MCF 10A (cell line): ENCODE measurements around the gene CFAP61. TPM values are rescaled to one million over a fixed set of nuclear protein-coding genes. Genes with fewer than 3 reads are reported as not detected.

Source experiments
- BruUV-seq: library from RNA; stranded (reverse); fragments of 400-500 nt; replicated peaks from 2 replicates; lab custom pipeline; 2021; lab: Mats Ljungman, UMichigan
- CTCF ChIA-PET: fragments of 300-600 bp; sonication (Branson Sonifier 250); formaldehyde crosslinking; extraction: SDS; loops from one replicate; lab custom pipeline; 2021; ENCODE audit warnings: antibody characterized with exemption, inconsistent platforms; lab: Yijun Ruan, JAX
- POLR2A ChIA-PET: fragments of 300-600, 350-650 bp; sonication (Branson Sonifier 250); formaldehyde crosslinking; extraction: SDS; loops from one replicate; lab custom pipeline; 2020; ENCODE audit warnings: antibody characterized with exemption, inconsistent platforms; lab: Yijun Ruan, JAX
- DNase-seq: peaks from one replicate; pipeline ENCODE4 v3.0.0-alpha.2; 2018; ENCODE audit not compliant: unreplicated experiment
- H3K27ac Mint-ChIP-seq: one replicate; pipeline ENCODE4 v1.8.0; 2022; ENCODE audit warnings: mild to moderate bottlenecking, low read depth, mixed read lengths; ENCODE audit not compliant: unreplicated experiment
- H3K27me3 Mint-ChIP-seq: one replicate; pipeline ENCODE4 v1.8.0; 2022; ENCODE audit warnings: mixed read lengths; ENCODE audit not compliant: insufficient read depth, unreplicated experiment
- H3K36me3 Mint-ChIP-seq: one replicate; pipeline ENCODE4 v1.8.0; 2022; ENCODE audit warnings: mild to moderate bottlenecking, moderate library complexity, mixed read lengths; ENCODE audit not compliant: insufficient read depth, unreplicated experiment
- H3K4me1 Mint-ChIP-seq: one replicate; pipeline ENCODE4 v1.8.0; 2022; ENCODE audit warnings: mixed read lengths; ENCODE audit not compliant: insufficient read depth, unreplicated experiment
- H3K4me3 Mint-ChIP-seq: one replicate; pipeline ENCODE4 v1.8.0; 2022; ENCODE audit warnings: mild to moderate bottlenecking, moderate library complexity, mixed read lengths; ENCODE audit not compliant: unreplicated experiment
- H3K9me3 Mint-ChIP-seq: one replicate; pipeline ENCODE4 v1.8.0; 2022; ENCODE audit warnings: mixed read lengths; ENCODE audit not compliant: unreplicated experiment
- intact Hi-C: fragments of 100-400 bp; cut with micrococcal nuclease; formaldehyde crosslinking; loops from 2 replicates; pipeline ENCODE4 v1.14.1; 2022
- total RNA-seq: library from RNA; stranded (reverse); gene quantifications from 2 replicates; pipeline ENCODE4 v1.2.3, GENCODE V29; 2022
- TF ChIP-seq, protein P1 (sequence below): fragments of 200-600 bp; IDR thresholded peaks from one replicate; pipeline ENCODE4 v1.8.0; 2022; ENCODE audit warnings: antibody characterized with exemption, mild to moderate bottlenecking; ENCODE audit not compliant: unreplicated experiment

Gene CFAP61
- total RNA-seq, 1 experiment from 2014 or later: 1.5 TPM

GRCh38 chr20:20359628-20360027 lies 307.3 kb downstream of the CFAP61 start:
- H3K9me3 Mint-ChIP-seq: no peaks in the 10 kb centered on the region
- peaks cover 22% of the 10 kb centered on the region for H3K4me1 Mint-ChIP-seq
- BruUV-seq: no TSS peak
- POLR2A ChIA-PET: no interaction called here
- H3K36me3 Mint-ChIP-seq: no peaks in the 10 kb centered on the region
- no peak for DNase-seq
- no peak overlapping the region for H3K27ac Mint-ChIP-seq
- CTCF ChIA-PET: interaction anchor here (0.6 to 4.0 kb wide), 27 partner anchors 8 to 659 kb away, joined by 3 to 18 read pairs (median 4); no protein-coding TSS in a partner anchor
- H3K4me3 Mint-ChIP-seq: no peak overlapping the region
- H3K27me3 Mint-ChIP-seq: peaks cover 48% of the 10 kb centered on the region
- TF ChIP-seq, protein P1, sequence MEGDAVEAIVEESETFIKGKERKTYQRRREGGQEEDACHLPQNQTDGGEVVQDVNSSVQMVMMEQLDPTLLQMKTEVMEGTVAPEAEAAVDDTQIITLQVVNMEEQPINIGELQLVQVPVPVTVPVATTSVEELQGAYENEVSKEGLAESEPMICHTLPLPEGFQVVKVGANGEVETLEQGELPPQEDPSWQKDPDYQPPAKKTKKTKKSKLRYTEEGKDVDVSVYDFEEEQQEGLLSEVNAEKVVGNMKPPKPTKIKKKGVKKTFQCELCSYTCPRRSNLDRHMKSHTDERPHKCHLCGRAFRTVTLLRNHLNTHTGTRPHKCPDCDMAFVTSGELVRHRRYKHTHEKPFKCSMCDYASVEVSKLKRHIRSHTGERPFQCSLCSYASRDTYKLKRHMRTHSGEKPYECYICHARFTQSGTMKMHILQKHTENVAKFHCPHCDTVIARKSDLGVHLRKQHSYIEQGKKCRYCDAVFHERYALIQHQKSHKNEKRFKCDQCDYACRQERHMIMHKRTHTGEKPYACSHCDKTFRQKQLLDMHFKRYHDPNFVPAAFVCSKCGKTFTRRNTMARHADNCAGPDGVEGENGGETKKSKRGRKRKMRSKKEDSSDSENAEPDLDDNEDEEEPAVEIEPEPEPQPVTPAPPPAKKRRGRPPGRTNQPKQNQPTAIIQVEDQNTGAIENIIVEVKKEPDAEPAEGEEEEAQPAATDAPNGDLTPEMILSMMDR: no peak
- intact Hi-C loops: loop anchor here (1.0 to 5.0 kb wide), 3 partner anchors 48 to 275 kb away; no protein-coding TSS in a partner anchor

GRCh38 chr20:20360464-20360863 lies 308.1 kb downstream of the CFAP61 start:
- Mint-ChIP-seq H3K36me3 (no peaks in the 10 kb centered on the region), H3K9me3 (no peaks in the 10 kb centered on the region), H3K27me3 (peaks cover 57% of the 10 kb centered on the region), H3K4me3 (no peak overlapping the region), H3K4me1 (peaks cover 22% of the 10 kb centered on the region), H3K27ac (no peak overlapping the region)
- no TSS peak for BruUV-seq
- DNase-seq: peak; percentile 70
- ChIA-PET CTCF (interaction anchor here (0.6 to 4.0 kb wide), 22 partner anchors 10 to 286 kb away, joined by 3 to 18 read pairs (median 4); no protein-coding TSS in a partner anchor), POLR2A (interaction anchor here (1.0 kb wide), 1 partner anchor 11 kb away, joined by 3 read pairs; no protein-coding TSS in a partner anchor)
- TF ChIP-seq, protein P1: peak; percentile 69
- intact Hi-C loops: loop anchor here (1.0 to 5.0 kb wide), 3 partner anchors 47 to 276 kb away; no protein-coding TSS in a partner anchor

- ChIA-PET POLR2A (no interaction called here), CTCF (interaction anchor here (0.6 to 4.0 kb wide), 4 partner anchors 8 to 126 kb away, joined by 3 to 18 read pairs (median 3); no protein-coding TSS in a partner anchor)
- no peak for DNase-seq
- no peaks in the 10 kb centered on the region for H3K36me3 Mint-ChIP-seq
- intact Hi-C loops: loop anchor here (5.0 kb wide), 1 partner anchor 44 kb away; no protein-coding TSS in a partner anchor
- no peak overlapping the region for H3K4me3 Mint-ChIP-seq
- BruUV-seq: no TSS peak
- peaks cover 66% of the 10 kb centered on the region for H3K27me3 Mint-ChIP-seq
- no peaks in the 10 kb centered on the region for H3K9me3 Mint-ChIP-seq
- TF ChIP-seq, protein P1: no peak
- peaks cover 22% of the 10 kb centered on the region for H3K4me1 Mint-ChIP-seq
- H3K27ac Mint-ChIP-seq: no peak overlapping the region
These were observed 310.6 kb downstream of the CFAP61 start for GRCh38 chr20:20362774-20363433.

DNA sequence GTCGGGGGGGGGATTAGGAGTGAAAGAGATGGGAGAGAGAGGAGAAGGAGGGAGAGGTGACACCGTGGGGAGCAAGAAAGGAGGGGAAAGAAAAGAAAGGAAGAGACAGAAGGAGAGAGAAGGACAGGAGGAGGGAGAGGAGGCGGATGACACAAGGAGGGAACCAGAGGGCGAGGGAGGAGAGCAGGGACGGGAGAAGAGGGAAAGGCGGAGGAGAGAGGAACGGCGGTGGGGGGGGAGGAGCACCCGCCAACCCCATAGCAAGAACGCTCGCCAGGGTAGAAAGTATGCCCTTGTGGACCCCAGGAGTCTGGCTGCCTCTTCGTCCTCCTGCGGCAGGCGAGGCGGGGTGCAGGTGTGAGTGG lies 311.1 kb downstream of the CFAP61 start:
- Mint-ChIP-seq H3K36me3 (no peaks in the 10 kb centered on the region), H3K27ac (no peak overlapping the region), H3K27me3 (peaks cover 66% of the 10 kb centered on the region), H3K4me1 (peaks cover 22% of the 10 kb centered on the region), H3K4me3 (no peak overlapping the region), H3K9me3 (no peaks in the 10 kb centered on the region)
- intact Hi-C loops: loop anchor here (5.0 kb wide), 1 partner anchor 44 kb away; no protein-coding TSS in a partner anchor
- POLR2A ChIA-PET: no interaction called here
- no TSS peak for BruUV-seq
- TF ChIP-seq, protein P1: no peak
- CTCF ChIA-PET: interaction anchor here (0.6 kb wide), 1 partner anchor 105 kb away, joined by 3 read pairs; no protein-coding TSS in a partner anchor
- DNase-seq: no peak
